IMR-90 (cell line): ENCODE results near the gene ANKRD55.

Source experiments
- BHLHE40 ChIP-seq: fragments of 150-350 bp; IDR thresholded peaks from 2 replicates; pipeline ENCODE4 v1.6.1; 2016; ENCODE audit warnings: mild to moderate bottlenecking, low read depth, low read length
- CHD1 ChIP-seq: IDR thresholded peaks from 2 replicates; pipeline ENCODE4 v1.6.1; 2012; ENCODE audit warnings: low read depth, low read length, improper control_type of control experiment
- MAZ ChIP-seq: IDR thresholded peaks from 2 replicates; pipeline ENCODE4 v1.6.1; 2012; ENCODE audit warnings: low read depth, mild to moderate bottlenecking, low read length, improper control_type of control experiment, moderate library complexity, borderline replicate concordance
- NFE2L2 ChIP-seq: fragments of 150-350 bp; IDR thresholded peaks from 2 replicates; pipeline ENCODE4 v1.6.1; 2016; ENCODE audit warnings: low read depth, mild to moderate bottlenecking, low read length
- POLR2A ChIP-seq: IDR thresholded peaks from 2 replicates; pipeline ENCODE4 v1.6.1; 2012; ENCODE audit warnings: mild to moderate bottlenecking, low read depth, low read length
- RAD21 ChIP-seq: IDR thresholded peaks from 2 replicates; pipeline ENCODE4 v1.6.1; 2012; ENCODE audit warnings: low read length, improper control_type of control experiment
- TF ChIP-seq, protein P1 (sequence below): fragments of 150-350 bp; IDR thresholded peaks from 2 replicates; pipeline ENCODE4 v1.6.1; 2017; ENCODE audit warnings: mild to moderate bottlenecking, antibody characterized with exemption, low read length, low read depth
- TF ChIP-seq, protein P2 (sequence below): conservative IDR thresholded peaks from 2 replicates; pipeline ENCODE4 v1.5.1; 2012; ENCODE audit warnings: mild to moderate bottlenecking, low read depth, low read length, improper control_type of control experiment

GRCh38 chr5:56230576-56230975, 2.6 kb downstream of the ANKRD55 start:
- TF ChIP-seq, protein P1, sequence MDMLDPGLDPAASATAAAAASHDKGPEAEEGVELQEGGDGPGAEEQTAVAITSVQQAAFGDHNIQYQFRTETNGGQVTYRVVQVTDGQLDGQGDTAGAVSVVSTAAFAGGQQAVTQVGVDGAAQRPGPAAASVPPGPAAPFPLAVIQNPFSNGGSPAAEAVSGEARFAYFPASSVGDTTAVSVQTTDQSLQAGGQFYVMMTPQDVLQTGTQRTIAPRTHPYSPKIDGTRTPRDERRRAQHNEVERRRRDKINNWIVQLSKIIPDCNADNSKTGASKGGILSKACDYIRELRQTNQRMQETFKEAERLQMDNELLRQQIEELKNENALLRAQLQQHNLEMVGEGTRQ = no peak
- TF ChIP-seq, protein P2, sequence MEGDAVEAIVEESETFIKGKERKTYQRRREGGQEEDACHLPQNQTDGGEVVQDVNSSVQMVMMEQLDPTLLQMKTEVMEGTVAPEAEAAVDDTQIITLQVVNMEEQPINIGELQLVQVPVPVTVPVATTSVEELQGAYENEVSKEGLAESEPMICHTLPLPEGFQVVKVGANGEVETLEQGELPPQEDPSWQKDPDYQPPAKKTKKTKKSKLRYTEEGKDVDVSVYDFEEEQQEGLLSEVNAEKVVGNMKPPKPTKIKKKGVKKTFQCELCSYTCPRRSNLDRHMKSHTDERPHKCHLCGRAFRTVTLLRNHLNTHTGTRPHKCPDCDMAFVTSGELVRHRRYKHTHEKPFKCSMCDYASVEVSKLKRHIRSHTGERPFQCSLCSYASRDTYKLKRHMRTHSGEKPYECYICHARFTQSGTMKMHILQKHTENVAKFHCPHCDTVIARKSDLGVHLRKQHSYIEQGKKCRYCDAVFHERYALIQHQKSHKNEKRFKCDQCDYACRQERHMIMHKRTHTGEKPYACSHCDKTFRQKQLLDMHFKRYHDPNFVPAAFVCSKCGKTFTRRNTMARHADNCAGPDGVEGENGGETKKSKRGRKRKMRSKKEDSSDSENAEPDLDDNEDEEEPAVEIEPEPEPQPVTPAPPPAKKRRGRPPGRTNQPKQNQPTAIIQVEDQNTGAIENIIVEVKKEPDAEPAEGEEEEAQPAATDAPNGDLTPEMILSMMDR = no peak
- TF ChIP-seq POLR2A = no peak
- TF ChIP-seq RAD21 = no peak
- no peak for TF ChIP-seq BHLHE40
- TF ChIP-seq MAZ = no peak
- TF ChIP-seq NFE2L2 = no peak
- no peak for TF ChIP-seq CHD1
